ENCODE results near the gene DTX3.
"Not testable (repeated sequence)": the region's sequence is repeated elsewhere in the genome, so short reads cannot be mapped to it uniquely, and the experiment has no call there.

The DTX3 gene

GRCh38 chr12:57584050-57584449 is 20.6 kb upstream of the DTX3 start:
- no peak for DNase-seq

GRCh38 chr12:57584690-57585089 is 19.9 kb upstream of the DTX3 start:
- DNase-seq = no peak

GRCh38 chr12:57585156-57585555 is 19.5 kb upstream of the DTX3 start:
- no peak for DNase-seq

- DNase-seq = no peak
Observed at GRCh38 chr12:57586128-57586527, 18.5 kb upstream of the DTX3 start.

GRCh38 chr12:57586832-57587429 is 17.7 kb upstream of the DTX3 start:
- DNase-seq = no peak

- not testable (repeated sequence) for DNase-seq
Observed at GRCh38 chr12:57588951-57589610, 15.5 kb upstream of the DTX3 start.

- DNase-seq = no peak
Observed at GRCh38 chr12:57590479-57590863, 14.2 kb upstream of the DTX3 start.

- peak; percentile 29 for DNase-seq
Observed at GRCh38 chr12:57590864-57591781, 13.5 kb upstream of the DTX3 start, which contains the start of gene PIP4K2C. Gene PIP4K2C, plus strand, starts transcription at chr12:57591192. Its CDS starts 98 bp downstream, at chr12:57591290.

GRCh38 chr12:57591782-57592325 is 12.8 kb upstream of the DTX3 start:
- no peak for DNase-seq

GRCh38 chr12:57592551-57593165 is 12.0 kb upstream of the DTX3 start:
- no peak for DNase-seq

- DNase-seq = no peak
Observed at GRCh38 chr12:57593187-57593586, 11.4 kb upstream of the DTX3 start.

GRCh38 chr12:57600395-57600794 is 4.2 kb upstream of the DTX3 start:
- no peak for DNase-seq

GRCh38 chr12:57602544-57602943 is 2.1 kb upstream of the DTX3 start:
- no peak for DNase-seq

GRCh38 chr12:57603324-57603723 is 1.3 kb upstream of the DTX3 start:
- no peak for DNase-seq

GRCh38 chr12:57603815-57604453 is 690 bp upstream of the DTX3 start:
- DNase-seq = no peak

GRCh38 chr12:57604992-57605810 is 577 bp downstream of the DTX3 start:
- no peak for DNase-seq

GRCh38 chr12:57605811-57606311 is 1.2 kb downstream of the DTX3 start:
- DNase-seq = no peak

GRCh38 chr12:57606399-57606798 is 1.8 kb downstream of the DTX3 start:
- no peak for DNase-seq

- no peak for DNase-seq
Observed at GRCh38 chr12:57606821-57607220, 2.2 kb downstream of the DTX3 start.

- no peak for DNase-seq
Observed at GRCh38 chr12:57607958-57608663, 3.5 kb downstream of the DTX3 start.
